ENCODE measurements around the gene ZSCAN10.

Gene ZSCAN10

GRCh38 chr16:3147046-3147756 is 48.1 kb upstream of the ZSCAN10 start:
- DNase-seq (ENCODE audit: low read depth in 1 of 2, low spot score in 1 of 2) = no peak
- TF ChIP-seq GABPA (IDR thresholded peaks at IDR 0.05; ENCODE audit: low read depth) (no peak), POLR2AphosphoS5 (IDR thresholded peaks at IDR 0.05; ENCODE audit: low read depth) (no peak), SPI1 (IDR thresholded peaks at IDR 0.05; ENCODE audit: borderline replicate concordance, low read depth) (no peak), REST (IDR thresholded peaks at IDR 0.05; ENCODE audit: insufficient replicate concordance, low read depth) (no peak), CTCF (IDR thresholded peaks at IDR 0.05; ENCODE audit: insufficient read depth, low read length) (no peak)
- Histone ChIP-seq H3K27ac (replicated peaks) (no peak overlapping the region), H3K4me3 (replicated peaks; ENCODE audit: insufficient read depth, low read length) (no peak overlapping the region), H3K27me3 (ENCODE audit: insufficient read depth, poor library complexity, severe bottlenecking) (no peaks in the 10 kb centered on the region)

- Histone ChIP-seq H3K27me3 (ENCODE audit: insufficient read depth, poor library complexity, severe bottlenecking) (no peaks in the 10 kb centered on the region), H3K27ac (replicated peaks) (no peak overlapping the region), H3K4me3 (replicated peaks; ENCODE audit: insufficient read depth, low read length) (no peak overlapping the region)
- DNase-seq (ENCODE audit: low read depth in 1 of 2, low spot score in 1 of 2) = no peak
- TF ChIP-seq POLR2AphosphoS5 (IDR thresholded peaks at IDR 0.05; ENCODE audit: low read depth) = no peak
- no peak for TF ChIP-seq GABPA (IDR thresholded peaks at IDR 0.05; ENCODE audit: low read depth)
- no peak for TF ChIP-seq REST (IDR thresholded peaks at IDR 0.05; ENCODE audit: insufficient replicate concordance, low read depth)
- no peak for TF ChIP-seq CTCF (IDR thresholded peaks at IDR 0.05; ENCODE audit: insufficient read depth, low read length)
These were observed 46.6 kb upstream of the ZSCAN10 start for GRCh38 chr16:3145660-3146059.

GRCh38 chr16:3145151-3145550 is 46.1 kb upstream of the ZSCAN10 start:
- DNase-seq (ENCODE audit: low read depth in 1 of 2, low spot score in 1 of 2) = no peak
- Histone ChIP-seq H3K27ac (replicated peaks) (no peak overlapping the region), H3K4me3 (replicated peaks; ENCODE audit: insufficient read depth, low read length) (no peak overlapping the region), H3K27me3 (ENCODE audit: insufficient read depth, poor library complexity, severe bottlenecking) (no peaks in the 10 kb centered on the region)
- no peak for TF ChIP-seq SPI1 (IDR thresholded peaks at IDR 0.05; ENCODE audit: borderline replicate concordance, low read depth)
- no peak for TF ChIP-seq POLR2AphosphoS5 (IDR thresholded peaks at IDR 0.05; ENCODE audit: low read depth)
- no peak for TF ChIP-seq REST (IDR thresholded peaks at IDR 0.05; ENCODE audit: insufficient replicate concordance, low read depth)
- TF ChIP-seq GABPA (IDR thresholded peaks at IDR 0.05; ENCODE audit: low read depth) = no peak
- TF ChIP-seq CTCF (IDR thresholded peaks at IDR 0.05; ENCODE audit: insufficient read depth, low read length) = no peak
